Stimulated activated naive CD8-positive, alpha-beta T cell treated with anti-CD3 and anti-CD28 coated beads, Interleukin-15, Interleukin-2, amounts not matched to agents 100 ng/mL and 50 ng/mL, for 24 hours (primary cell): Measurements from ENCODE around the gene DGCR6.
"Not testable (repeated sequence)": the region's sequence is repeated elsewhere in the genome, so short reads cannot be mapped to it uniquely, and the experiment has no call there.

Source experiments
- H3K27ac Mint-ChIP-seq: one replicate; pipeline ENCODE4 v1.8.0; 2021; ENCODE audit warnings: mild to moderate bottlenecking, mixed read lengths
- H3K27me3 Mint-ChIP-seq: one replicate; pipeline ENCODE4 v1.8.0; 2021; ENCODE audit warnings: mixed read lengths
- H3K36me3 Mint-ChIP-seq: one replicate; pipeline ENCODE4 v1.8.0; 2021; ENCODE audit warnings: low read depth, mixed read lengths
- H3K4me1 Mint-ChIP-seq: one replicate; pipeline ENCODE4 v1.8.0; 2021; ENCODE audit warnings: low read depth, mixed read lengths
- H3K4me3 Mint-ChIP-seq: one replicate; pipeline ENCODE4 v1.8.0; 2021; ENCODE audit warnings: mild to moderate bottlenecking, mixed read lengths
- H3K9me3 Mint-ChIP-seq: one replicate; pipeline ENCODE4 v1.8.0; 2021; ENCODE audit warnings: mixed read lengths

DGCR6 gene

GRCh38 chr22:18917818-18918217 lies 11.7 kb downstream of the DGCR6 start:
- H3K36me3 Mint-ChIP-seq, H3K4me3 Mint-ChIP-seq, H3K27ac Mint-ChIP-seq, H3K9me3 Mint-ChIP-seq, H3K4me1 Mint-ChIP-seq, H3K27me3 Mint-ChIP-seq: not testable (repeated sequence)

DNA sequence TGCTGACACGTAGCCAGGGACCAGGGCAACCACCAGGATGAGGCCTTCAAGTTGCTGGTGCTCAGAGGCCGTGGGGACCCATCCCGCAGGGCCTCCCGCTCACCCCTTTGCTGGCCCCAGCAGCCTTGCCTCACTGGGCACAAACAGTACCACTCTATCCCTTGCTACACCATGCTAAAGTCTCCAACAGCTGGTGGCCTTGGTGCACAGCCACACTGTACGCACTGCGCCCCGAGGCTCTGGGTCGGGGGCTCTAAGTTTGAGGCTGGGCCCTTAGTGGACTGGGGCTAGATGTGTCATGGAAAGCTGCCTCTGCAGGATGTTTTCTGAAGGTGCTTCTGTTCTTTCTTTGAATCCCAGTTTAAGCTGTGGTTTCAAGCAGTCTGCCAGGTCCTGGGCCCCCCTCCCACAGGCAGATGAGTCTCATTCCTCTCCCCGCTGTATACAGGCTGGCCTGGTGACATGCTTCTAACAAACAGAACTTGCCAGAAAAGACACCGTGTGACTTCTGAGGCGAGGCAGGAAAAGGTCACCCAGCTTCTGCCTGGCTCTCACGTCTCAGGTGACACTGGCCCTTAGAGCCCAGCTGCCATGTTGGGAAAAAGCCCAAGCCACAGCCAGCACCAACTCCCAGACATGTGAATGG lies 14.3 kb downstream of the DGCR6 start:
- H3K27ac Mint-ChIP-seq, H3K9me3 Mint-ChIP-seq, H3K4me1 Mint-ChIP-seq, H3K4me3 Mint-ChIP-seq, H3K27me3 Mint-ChIP-seq, H3K36me3 Mint-ChIP-seq: not testable (repeated sequence)

GRCh38 chr22:18925368-18926064 lies 19.4 kb downstream of the DGCR6 start:
- Mint-ChIP-seq H3K4me1 (no peaks in the 10 kb centered on the region), H3K36me3 (no peaks in the 10 kb centered on the region), H3K27me3 (no peaks in the 10 kb centered on the region), H3K4me3 (no peak overlapping the region), H3K9me3 (no peaks in the 10 kb centered on the region), H3K27ac (no peak overlapping the region)

DNA sequence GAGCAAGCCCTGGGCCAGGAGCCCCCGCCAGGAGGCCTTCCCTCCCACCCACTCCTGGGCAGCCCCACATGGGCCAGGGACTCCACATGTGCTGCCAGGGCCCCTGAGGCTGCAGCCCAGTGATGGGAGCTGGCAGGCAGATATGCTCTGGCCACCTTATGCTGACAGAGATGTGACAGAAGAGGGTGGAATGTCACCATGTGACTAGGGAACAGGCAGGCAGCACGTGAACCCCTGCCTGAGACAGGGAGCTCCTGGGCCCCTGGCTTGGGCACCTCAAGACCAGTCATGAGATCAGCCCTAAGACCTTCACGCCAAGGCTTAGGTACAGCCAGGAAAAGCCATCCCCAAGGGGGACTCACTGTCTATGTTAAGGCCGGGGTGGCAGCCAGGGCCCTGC lies 20.9 kb downstream of the DGCR6 start:
- Mint-ChIP-seq H3K4me3 (no peak overlapping the region), H3K36me3 (no peaks in the 10 kb centered on the region), H3K27ac (no peak overlapping the region), H3K9me3 (no peaks in the 10 kb centered on the region), H3K4me1 (no peaks in the 10 kb centered on the region), H3K27me3 (no peaks in the 10 kb centered on the region)

DNA sequence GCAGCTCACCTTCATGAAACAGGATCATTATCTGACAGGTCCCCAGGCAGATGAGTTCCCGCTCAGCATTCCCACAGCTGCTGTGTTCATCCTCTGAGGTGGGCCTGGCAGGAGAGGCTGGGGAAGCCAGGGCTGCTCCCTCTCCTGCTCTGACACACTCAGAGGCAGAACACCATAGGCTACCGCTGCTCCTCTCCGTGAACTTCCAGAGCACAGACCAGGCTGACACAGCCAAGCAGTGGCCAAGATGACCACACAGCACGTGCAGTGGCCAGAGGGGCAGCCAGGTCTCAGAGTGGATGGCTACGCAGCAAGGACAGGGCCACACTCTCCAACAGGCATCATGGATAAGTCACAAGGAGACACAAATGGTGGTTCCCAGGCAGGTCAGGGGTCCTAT lies 21.5 kb downstream of the DGCR6 start:
- Mint-ChIP-seq H3K4me1 (no peaks in the 10 kb centered on the region), H3K27me3 (no peaks in the 10 kb centered on the region), H3K4me3 (no peak overlapping the region), H3K36me3 (no peaks in the 10 kb centered on the region), H3K27ac (no peak overlapping the region), H3K9me3 (no peaks in the 10 kb centered on the region)

DNA sequence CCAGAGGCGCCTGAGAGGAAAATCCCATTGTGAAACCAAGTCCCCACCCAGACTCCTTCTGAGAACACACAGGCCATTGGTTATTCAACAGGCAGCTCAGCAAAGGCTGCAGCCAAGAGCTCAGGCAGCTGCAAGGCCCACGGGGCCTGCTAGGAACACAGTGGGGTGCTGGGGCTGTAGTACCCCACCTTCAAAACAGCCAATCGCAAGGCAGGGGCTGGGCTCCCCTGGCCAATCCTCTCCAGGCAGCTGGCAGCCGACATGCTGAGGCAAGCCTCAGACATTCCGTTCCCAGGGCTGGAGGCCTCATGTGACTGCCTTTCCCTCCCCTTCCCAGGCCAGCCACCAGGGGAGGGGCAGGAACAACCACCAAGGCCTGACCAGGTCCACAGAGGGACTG lies 23.3 kb downstream of the DGCR6 start:
- H3K36me3 Mint-ChIP-seq = no peaks in the 10 kb centered on the region
- no peaks in the 10 kb centered on the region for H3K27me3 Mint-ChIP-seq
- H3K4me1 Mint-ChIP-seq = no peaks in the 10 kb centered on the region
- no peak overlapping the region for H3K4me3 Mint-ChIP-seq
- H3K9me3 Mint-ChIP-seq = no peaks in the 10 kb centered on the region
- no peak overlapping the region for H3K27ac Mint-ChIP-seq

DNA sequence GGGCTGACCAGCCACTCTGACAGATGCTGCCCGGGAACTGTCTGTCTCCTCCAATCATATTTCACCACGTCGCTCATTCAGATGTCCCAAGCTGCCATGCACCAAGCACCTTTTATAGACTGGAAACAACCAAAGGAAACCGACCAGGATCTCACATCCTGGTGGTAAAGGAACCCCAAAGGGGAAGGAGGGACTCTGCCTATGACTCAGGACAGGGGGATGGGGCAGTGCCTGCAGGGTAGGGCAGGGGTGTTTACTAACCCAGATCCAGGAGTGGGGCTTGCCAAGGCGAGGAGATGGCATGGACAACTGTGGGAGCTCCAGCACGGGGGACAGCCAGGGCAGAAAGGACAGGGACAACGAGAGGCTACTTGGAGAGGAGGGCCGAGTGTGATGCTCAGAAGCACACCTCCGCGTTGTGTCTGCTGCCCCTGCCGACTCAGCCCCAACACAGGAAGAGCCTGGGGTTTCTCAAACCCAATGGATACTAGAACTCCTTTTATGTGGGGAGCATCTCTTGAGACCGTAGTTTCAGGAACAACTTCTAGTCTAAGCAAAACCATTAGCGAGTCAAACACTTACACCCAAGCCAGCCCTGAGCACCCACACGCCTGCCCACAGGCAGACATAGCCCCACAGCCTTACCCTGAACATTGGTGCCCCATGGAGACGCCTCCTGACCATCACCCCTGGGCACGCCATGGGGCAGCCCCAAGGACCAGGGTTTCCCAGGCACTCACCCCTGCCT lies 26.0 kb downstream of the DGCR6 start:
- H3K27ac Mint-ChIP-seq = no peak overlapping the region

DNA sequence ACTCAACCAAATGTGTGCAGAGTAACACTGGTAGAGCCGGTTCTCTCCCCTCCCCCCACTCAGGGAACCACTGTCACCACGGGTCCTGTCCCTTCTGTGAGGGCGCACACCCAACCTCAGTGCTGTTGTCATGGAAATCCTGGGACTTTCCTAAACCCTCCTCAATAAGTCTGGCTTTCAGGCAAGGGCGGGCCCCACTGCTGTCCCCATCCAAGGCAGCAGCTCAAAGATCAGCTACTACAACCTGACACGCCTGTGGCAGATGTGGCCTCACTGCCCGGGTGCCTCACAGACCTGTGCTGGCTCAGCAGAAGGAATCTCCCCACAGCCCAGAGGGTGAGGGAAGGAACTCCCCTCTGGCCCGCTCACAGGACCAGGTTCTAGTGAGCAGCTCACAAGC lies 27.8 kb downstream of the DGCR6 start:
- Mint-ChIP-seq H3K36me3 (no peaks in the 10 kb centered on the region), H3K27me3 (no peaks in the 10 kb centered on the region), H3K4me3 (no peak overlapping the region), H3K9me3 (no peaks in the 10 kb centered on the region), H3K27ac (no peak overlapping the region), H3K4me1 (no peaks in the 10 kb centered on the region)

More for the DNA sequence above, 26.0 kb downstream of the DGCR6 start:
- Mint-ChIP-seq H3K4me3 (no peak overlapping the region), H3K27me3 (no peaks in the 10 kb centered on the region), H3K36me3 (no peaks in the 10 kb centered on the region), H3K4me1 (no peaks in the 10 kb centered on the region), H3K9me3 (no peaks in the 10 kb centered on the region)

DNA sequence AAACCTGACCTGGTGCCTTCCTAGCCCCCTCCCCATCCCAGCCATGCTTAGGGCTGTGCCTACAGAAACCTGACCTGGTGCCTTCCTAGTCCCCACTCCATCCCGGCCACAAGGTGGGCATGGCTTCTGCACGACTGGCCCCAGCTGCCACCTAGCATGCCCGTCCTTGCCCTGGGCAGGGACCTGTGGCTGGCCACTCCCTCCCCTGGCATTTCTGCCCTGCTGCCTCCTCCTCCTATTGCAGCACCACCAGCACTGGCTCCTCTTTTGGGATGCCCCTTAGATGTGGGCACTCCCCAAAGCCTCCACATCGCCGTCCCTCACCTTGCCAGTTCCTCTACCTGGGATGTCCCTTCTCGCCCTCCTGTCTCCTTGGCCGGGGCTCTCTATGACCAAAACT lies 28.6 kb downstream of the DGCR6 start:
- not testable (repeated sequence) for H3K9me3 Mint-ChIP-seq, H3K27ac Mint-ChIP-seq, H3K27me3 Mint-ChIP-seq, H3K36me3 Mint-ChIP-seq, H3K4me1 Mint-ChIP-seq, H3K4me3 Mint-ChIP-seq

- H3K27me3 Mint-ChIP-seq = no peaks in the 10 kb centered on the region
- no peaks in the 10 kb centered on the region for H3K36me3 Mint-ChIP-seq
- H3K4me1 Mint-ChIP-seq = no peaks in the 10 kb centered on the region
- no peak within 1 kb of the TSS for H3K4me3 Mint-ChIP-seq
- H3K27ac Mint-ChIP-seq = no peak within 1 kb of the TSS
- no peaks in the 10 kb centered on the region for H3K9me3 Mint-ChIP-seq
Observed at GRCh38 chr22:18935889-18936529, 29.9 kb downstream of the DGCR6 start, which contains the start of gene PRODH. PRODH (minus strand) TSS chr22:18936293; CDS start chr22:18936287, 6 bp downstream.

DNA sequence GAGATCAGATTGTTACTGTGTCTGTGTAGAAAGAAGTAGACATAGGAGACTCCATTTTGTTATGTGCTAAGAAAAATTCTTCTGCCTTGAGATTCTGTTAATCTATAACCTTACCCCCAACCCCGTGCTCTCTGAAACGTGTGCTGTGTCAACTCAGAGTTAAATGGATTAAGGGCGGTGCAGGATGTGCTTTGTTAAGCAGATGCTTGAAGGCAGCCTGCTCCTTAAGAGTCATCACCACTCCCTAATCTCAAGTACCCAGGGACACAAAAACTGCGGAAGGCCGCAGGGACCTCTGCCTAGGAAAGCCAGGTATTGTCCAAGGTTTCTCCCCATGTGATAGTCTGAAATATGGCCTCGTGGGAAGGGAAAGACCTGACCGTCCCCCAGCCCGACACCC lies 32.6 kb downstream of the DGCR6 start:
- not testable (repeated sequence) for H3K27ac Mint-ChIP-seq, H3K27me3 Mint-ChIP-seq, H3K4me1 Mint-ChIP-seq, H3K4me3 Mint-ChIP-seq, H3K9me3 Mint-ChIP-seq, H3K36me3 Mint-ChIP-seq

GRCh38 chr22:18947105-18947504 lies 41.0 kb downstream of the DGCR6 start:
- not testable (repeated sequence) for H3K4me3 Mint-ChIP-seq, H3K4me1 Mint-ChIP-seq, H3K27ac Mint-ChIP-seq, H3K36me3 Mint-ChIP-seq, H3K9me3 Mint-ChIP-seq
- peaks cover 22% of the 10 kb centered on the region for H3K27me3 Mint-ChIP-seq

- H3K27ac Mint-ChIP-seq = no peak overlapping the region
Observed at GRCh38 chr22:18947905-18948304, 41.8 kb downstream of the DGCR6 start.

DNA sequence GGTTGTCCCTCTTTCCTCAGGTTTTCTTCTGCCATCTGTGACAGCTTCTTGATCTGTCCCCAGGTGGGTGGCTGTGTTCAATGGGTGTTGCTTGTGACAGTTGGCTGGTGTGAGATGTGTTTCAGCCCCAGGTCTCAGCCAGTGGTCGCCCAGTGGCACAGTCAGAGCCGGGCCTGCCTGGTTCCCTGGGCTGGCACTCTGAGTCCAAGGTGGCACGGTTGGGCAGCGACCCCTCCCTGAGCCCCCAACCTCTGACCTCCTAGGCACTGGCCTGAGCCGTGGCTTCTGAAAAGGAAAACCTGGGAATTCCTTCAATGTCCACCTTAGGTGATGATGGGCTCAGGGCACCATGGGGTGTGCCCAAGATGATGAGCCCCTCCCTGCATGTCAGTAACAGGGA lies 44.0 kb downstream of the DGCR6 start:
- H3K4me3 Mint-ChIP-seq = no peak overlapping the region
- no peaks in the 10 kb centered on the region for H3K9me3 Mint-ChIP-seq
- H3K27me3 Mint-ChIP-seq = peaks cover 22% of the 10 kb centered on the region
- H3K4me1 Mint-ChIP-seq = no peaks in the 10 kb centered on the region
- H3K36me3 Mint-ChIP-seq = no peaks in the 10 kb centered on the region
- H3K27ac Mint-ChIP-seq = no peak overlapping the region

More at GRCh38 chr22:18947905-18948304, 41.8 kb downstream of the DGCR6 start:
- H3K4me1 Mint-ChIP-seq = no peaks in the 10 kb centered on the region
- H3K4me3 Mint-ChIP-seq = no peak overlapping the region
- peaks cover 22% of the 10 kb centered on the region for H3K27me3 Mint-ChIP-seq
- no peaks in the 10 kb centered on the region for H3K9me3 Mint-ChIP-seq
- H3K36me3 Mint-ChIP-seq = no peaks in the 10 kb centered on the region

DNA sequence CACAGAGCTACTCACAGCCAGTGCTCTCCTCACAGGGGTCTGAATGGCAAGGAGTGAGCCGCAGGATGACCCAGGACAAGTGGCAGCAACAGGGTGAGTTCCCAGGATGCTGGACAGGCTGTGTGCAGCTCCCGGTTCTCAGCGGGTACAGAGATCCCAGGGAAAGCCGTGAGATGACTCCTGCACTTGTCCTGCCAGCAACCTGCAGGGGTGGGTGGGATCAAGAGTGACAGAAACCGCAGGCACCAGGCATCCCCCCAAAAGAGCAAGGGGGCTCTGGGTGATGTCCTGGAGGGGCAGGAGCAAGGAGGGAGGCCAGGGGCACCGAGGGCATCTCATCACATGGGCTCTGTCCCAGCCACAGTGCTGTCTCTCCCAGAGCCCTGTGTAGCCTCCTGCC lies 45.9 kb downstream of the DGCR6 start:
- Mint-ChIP-seq H3K27me3 (peaks cover 22% of the 10 kb centered on the region), H3K27ac (no peak overlapping the region), H3K4me3 (no peak overlapping the region), H3K4me1 (no peaks in the 10 kb centered on the region), H3K9me3 (no peaks in the 10 kb centered on the region), H3K36me3 (no peaks in the 10 kb centered on the region)
